ENCODE results near the gene KIF6.
A peak's percentile ranks its signal among the peaks of the same experiment; 100 is the strongest.
"Not testable (repeated sequence)": the region's sequence is repeated elsewhere in the genome, so short reads cannot be mapped to it uniquely, and the experiment has no call there.

The KIF6 gene

GRCh38 chr6:39553860-39554802 is 171.1 kb downstream of the KIF6 start:
- DNase-seq (ENCODE audit: low spot score): no peak

- DNase-seq (ENCODE audit: low spot score): no peak
These were observed 172.2 kb downstream of the KIF6 start for GRCh38 chr6:39553029-39553428.

- DNase-seq (ENCODE audit: low spot score): no peak
These were observed 175.0 kb downstream of the KIF6 start for GRCh38 chr6:39550191-39550590.

- no peak for DNase-seq (ENCODE audit: low spot score)
These were observed 178.5 kb downstream of the KIF6 start for GRCh38 chr6:39546731-39547130.

GRCh38 chr6:39543950-39544349 is 181.3 kb downstream of the KIF6 start:
- no peak for DNase-seq (ENCODE audit: low spot score)

GRCh38 chr6:39543095-39543494 is 182.1 kb downstream of the KIF6 start:
- no peak for DNase-seq (ENCODE audit: low spot score)

- no peak for DNase-seq (ENCODE audit: low spot score)
These were observed 184.8 kb downstream of the KIF6 start for GRCh38 chr6:39540454-39540853.

GRCh38 chr6:39530201-39530759 is 194.9 kb downstream of the KIF6 start:
- DNase-seq (ENCODE audit: low spot score): peak; percentile 71

- no peak for DNase-seq (ENCODE audit: low spot score)
These were observed 197.2 kb downstream of the KIF6 start for GRCh38 chr6:39527792-39528564.

GRCh38 chr6:39524007-39524406 is 201.2 kb downstream of the KIF6 start:
- DNase-seq (ENCODE audit: low spot score): no peak

GRCh38 chr6:39521958-39522357 is 203.2 kb downstream of the KIF6 start:
- no peak for DNase-seq (ENCODE audit: low spot score)

- DNase-seq (ENCODE audit: low spot score): no peak
These were observed 204.3 kb downstream of the KIF6 start for GRCh38 chr6:39520916-39521315.

- DNase-seq (ENCODE audit: low spot score): no peak
These were observed 204.8 kb downstream of the KIF6 start for GRCh38 chr6:39520411-39520810.

- DNase-seq (ENCODE audit: low spot score): no peak
These were observed 207.0 kb downstream of the KIF6 start for GRCh38 chr6:39518221-39518620.

- DNase-seq (ENCODE audit: low spot score): peak; percentile 12
These were observed 207.5 kb downstream of the KIF6 start for GRCh38 chr6:39517756-39518155.

- DNase-seq (ENCODE audit: low spot score): no peak
These were observed 208.7 kb downstream of the KIF6 start for GRCh38 chr6:39516471-39516870.

GRCh38 chr6:39515471-39515870 is 209.7 kb downstream of the KIF6 start:
- DNase-seq (ENCODE audit: low spot score): no peak

GRCh38 chr6:39515006-39515405 is 210.2 kb downstream of the KIF6 start:
- no peak for DNase-seq (ENCODE audit: low spot score)

- not testable (repeated sequence) for DNase-seq (ENCODE audit: low spot score)
These were observed 215.4 kb downstream of the KIF6 start for GRCh38 chr6:39509831-39510230.

- DNase-seq (ENCODE audit: low spot score): no peak
These were observed 216.7 kb downstream of the KIF6 start for GRCh38 chr6:39508515-39508914.

GRCh38 chr6:39507331-39507998 is 217.7 kb downstream of the KIF6 start:
- DNase-seq (ENCODE audit: low spot score): no peak

GRCh38 chr6:39502362-39502955 is 222.7 kb downstream of the KIF6 start:
- not testable (repeated sequence) for DNase-seq (ENCODE audit: low spot score)

Data from kidney tubule cell (primary cell).